Peyer's patch (tissue), 4 donors: ENCODE measurements around the gene SERPINA3. TPM values are rescaled to one million over a fixed set of nuclear protein-coding genes. Genes with fewer than 3 reads are reported as not detected.
A peak's percentile ranks its signal among the peaks of the same experiment; 100 is the strongest.

Experiments
- DNase-seq, 3 donors: peaks; one replicate each; pipeline ENCODE4 v3.0.0-alpha.2; 2017 to 2019
- H3K27ac ChIP-seq, 4 donors: fragments of 200-600 bp; sonication (generic); one replicate each; pipeline ENCODE4 v1.5.1; 2016 to 2019
- H3K27me3 ChIP-seq, 2 donors: fragments of 200-600 bp; sonication (generic); one replicate each; pipeline ENCODE4 v1.5.1; 2019
- H3K36me3 ChIP-seq, 3 donors: fragments of 200-600 bp; sonication (generic); one replicate each; pipeline ENCODE4 v1.5.1; 2016 to 2019
- H3K4me1 ChIP-seq, 4 donors: fragments of 200-600 bp; sonication (generic); one replicate each; pipeline ENCODE4 v1.5.1; 2016 to 2019
- H3K4me3 ChIP-seq, 4 donors: fragments of 200-600 bp; sonication (generic); 1 replicate in 3 of 4; 2 replicates in 1 of 4; pipeline ENCODE4 v1.5.1; 2016 to 2019; ENCODE audit warnings: mild to moderate bottlenecking in 1 of 4
- H3K9me3 ChIP-seq, 4 donors: fragments of 200-600 bp; sonication (generic); one replicate each; pipeline ENCODE4 v1.5.1; 2016 to 2019; ENCODE audit warnings: mild to moderate bottlenecking in 1 of 4
- CTCF ChIP-seq, 6 experiments: fragments of 450-650 bp in 4 of 6; fragments of 200-600 bp in 2 of 6; sonication (generic) in 1 of 6; IDR thresholded peaks; one replicate each; pipeline ENCODE4 v1.5.1; 2017 to 2019; ENCODE audit warnings: antibody characterized with exemption in 6 of 6, mild to moderate bottlenecking in 3 of 6, moderate library complexity in 1 of 6
- POLR2A ChIP-seq, 2 donors: fragments of 450-650 bp; IDR thresholded peaks; one replicate each; pipeline ENCODE4 v1.5.1; 2017; ENCODE audit warnings: antibody characterized with exemption in 2 of 2, mild to moderate bottlenecking in 2 of 2, moderate library complexity in 2 of 2
- total RNA-seq, 4 donors: library from RNA; depleted of rRNA; stranded (reverse); fragments of >200 nt; gene quantifications; one replicate each; pipeline ENCODE4 v1.1.0, GENCODE V29; 2016

The SERPINA3 gene
- total RNA-seq, 4 donors from 2014 or later = 25.9 to 61.8 (median 34.5) TPM

GRCh38 chr14:94593749-94594431 is 18.3 kb upstream of the SERPINA3 start:
- no peak for DNase-seq
- TF ChIP-seq POLR2A (IDR thresholded peaks at IDR 0.05) = no peak
- no peak for TF ChIP-seq CTCF (IDR thresholded peaks at IDR 0.05)
- H3K4me1 ChIP-seq = peaks cover 0 to 8% (median 4%) of the 10 kb centered on the region in 4 donors
- no peaks in the 10 kb centered on the region for H3K36me3 ChIP-seq
- H3K9me3 ChIP-seq = no peaks in the 10 kb centered on the region
- no peak overlapping the region for H3K27ac ChIP-seq
- no peaks in the 10 kb centered on the region for H3K27me3 ChIP-seq
- H3K4me3 ChIP-seq = no peak overlapping the region

- Histone ChIP-seq H3K4me3 (no peak overlapping the region), H3K36me3 (no peaks in the 10 kb centered on the region), H3K27me3 (no peaks in the 10 kb centered on the region), H3K27ac (no peak overlapping the region), H3K9me3 (no peaks in the 10 kb centered on the region), H3K4me1 (peaks cover 0 to 12% (median 6%) of the 10 kb centered on the region in 4 donors)
- no peak for DNase-seq
- TF ChIP-seq POLR2A (IDR thresholded peaks at IDR 0.05) = no peak
- TF ChIP-seq CTCF (IDR thresholded peaks at IDR 0.05) = no peak
Measured at GRCh38 chr14:94594441-94594840, 17.8 kb upstream of the SERPINA3 start.

- no peak overlapping the region for H3K4me3 ChIP-seq
- no peaks in the 10 kb centered on the region for H3K36me3 ChIP-seq
- no peak overlapping the region for H3K27ac ChIP-seq
- H3K4me1 ChIP-seq = peaks cover 0 to 22% (median 10%) of the 10 kb centered on the region in 4 donors
- H3K9me3 ChIP-seq = no peaks in the 10 kb centered on the region
- H3K27me3 ChIP-seq = no peaks in the 10 kb centered on the region
- DNase-seq = no peak
- TF ChIP-seq POLR2A (IDR thresholded peaks at IDR 0.05) (no peak), CTCF (IDR thresholded peaks at IDR 0.05) (no peak)
Measured at GRCh38 chr14:94595912-94596311, 16.3 kb upstream of the SERPINA3 start.

- no peak for DNase-seq
- H3K27ac ChIP-seq = no peak overlapping the region
- H3K36me3 ChIP-seq = no peaks in the 10 kb centered on the region
- H3K9me3 ChIP-seq = no peaks in the 10 kb centered on the region
- H3K4me3 ChIP-seq = no peak overlapping the region
- peaks cover 0 to 22% (median 10%) of the 10 kb centered on the region in 4 donors for H3K4me1 ChIP-seq
- no peak for TF ChIP-seq POLR2A (IDR thresholded peaks at IDR 0.05)
- no peak for TF ChIP-seq CTCF (IDR thresholded peaks at IDR 0.05)
- H3K27me3 ChIP-seq = no peaks in the 10 kb centered on the region
Measured at GRCh38 chr14:94596361-94596760, 15.8 kb upstream of the SERPINA3 start.

GRCh38 chr14:94597788-94598187 is 14.4 kb upstream of the SERPINA3 start:
- peaks cover 0 to 22% (median 10%) of the 10 kb centered on the region in 4 donors for H3K4me1 ChIP-seq
- peak overlapping the region in 1 of 4 donors; percentile 7 for H3K4me3 ChIP-seq
- no peak for DNase-seq
- peak overlapping the region in 1 of 4 donors; percentile 22 for H3K27ac ChIP-seq
- no peaks in the 10 kb centered on the region for H3K36me3 ChIP-seq
- H3K27me3 ChIP-seq = no peaks in the 10 kb centered on the region
- no peak for TF ChIP-seq POLR2A (IDR thresholded peaks at IDR 0.05)
- TF ChIP-seq CTCF (IDR thresholded peaks at IDR 0.05) = no peak
- no peaks in the 10 kb centered on the region for H3K9me3 ChIP-seq
